HG02884 (cell line): ENCODE measurements around the gene ZBTB7C.

ENCODE experiments used
- ATAC-seq: cut with Tn5 transposase; IDR thresholded peaks from one replicate; pipeline ENCODE4 v1.9.1; 2021; ENCODE audit warnings: mild to moderate bottlenecking, moderate library complexity; ENCODE audit not compliant: unreplicated experiment

The ZBTB7C gene

GRCh38 chr18:48219810-48220499 lies 189.2 kb downstream of the ZBTB7C start:
- ATAC-seq, result no peak

GRCh38 chr18:48219037-48219809 lies 190.0 kb downstream of the ZBTB7C start:
- ATAC-seq, result no peak

- no peak for ATAC-seq
Observed at GRCh38 chr18:48218285-48219022, 190.7 kb downstream of the ZBTB7C start.

GRCh38 chr18:48217258-48218250 lies 191.6 kb downstream of the ZBTB7C start:
- no peak for ATAC-seq

GRCh38 chr18:48216639-48217257 lies 192.4 kb downstream of the ZBTB7C start:
- no peak for ATAC-seq

- no peak for ATAC-seq
Observed at GRCh38 chr18:48215876-48216638, 193.1 kb downstream of the ZBTB7C start.

- no peak for ATAC-seq
Observed at GRCh38 chr18:48213791-48214190, 195.4 kb downstream of the ZBTB7C start.

- no peak for ATAC-seq
Observed at GRCh38 chr18:48208432-48209140, 200.6 kb downstream of the ZBTB7C start.

- no peak for ATAC-seq
Observed at GRCh38 chr18:48207733-48208132, 201.4 kb downstream of the ZBTB7C start.

GRCh38 chr18:48206887-48207286 lies 202.3 kb downstream of the ZBTB7C start:
- no peak for ATAC-seq

- no peak for ATAC-seq
Observed at GRCh38 chr18:48203961-48204666, 205.1 kb downstream of the ZBTB7C start.

- no peak for ATAC-seq
Observed at GRCh38 chr18:48203288-48203945, 205.8 kb downstream of the ZBTB7C start.

- ATAC-seq, result no peak
Observed at GRCh38 chr18:48202350-48203260, 206.6 kb downstream of the ZBTB7C start.

- ATAC-seq, result no peak
Observed at GRCh38 chr18:48202006-48202348, 207.2 kb downstream of the ZBTB7C start.

GRCh38 chr18:48201337-48202005 lies 207.7 kb downstream of the ZBTB7C start:
- no peak for ATAC-seq
